Measurements from ENCODE around the gene ERG. TPM values are rescaled to one million over a fixed set of nuclear protein-coding genes. Genes with fewer than 3 reads are reported as not detected.

The ERG gene
- total RNA-seq, 1 experiment from 2014 or later, result not detected

GRCh38 chr21:38440746-38441145, 57.5 kb downstream of the ERG start:
- CTCF ChIA-PET, result interaction anchor here (0.5 kb wide), 1 partner anchor 720 kb away, joined by 3 read pairs; no protein-coding TSS in a partner anchor
- Mint-ChIP-seq H3K4me1 (ENCODE audit: low read depth, unreplicated experiment) (no peaks in the 10 kb centered on the region), H3K27me3 (ENCODE audit: unreplicated experiment) (peaks cover 37% of the 10 kb centered on the region), H3K9me3 (ENCODE audit: low read depth, unreplicated experiment) (no peaks in the 10 kb centered on the region), H3K4me3 (ENCODE audit: low read depth, unreplicated experiment) (no peak overlapping the region), H3K36me3 (ENCODE audit: insufficient read depth, unreplicated experiment) (no peaks in the 10 kb centered on the region), H3K27ac (ENCODE audit: unreplicated experiment) (no peak overlapping the region)
- TF ChIP-seq, protein P1, sequence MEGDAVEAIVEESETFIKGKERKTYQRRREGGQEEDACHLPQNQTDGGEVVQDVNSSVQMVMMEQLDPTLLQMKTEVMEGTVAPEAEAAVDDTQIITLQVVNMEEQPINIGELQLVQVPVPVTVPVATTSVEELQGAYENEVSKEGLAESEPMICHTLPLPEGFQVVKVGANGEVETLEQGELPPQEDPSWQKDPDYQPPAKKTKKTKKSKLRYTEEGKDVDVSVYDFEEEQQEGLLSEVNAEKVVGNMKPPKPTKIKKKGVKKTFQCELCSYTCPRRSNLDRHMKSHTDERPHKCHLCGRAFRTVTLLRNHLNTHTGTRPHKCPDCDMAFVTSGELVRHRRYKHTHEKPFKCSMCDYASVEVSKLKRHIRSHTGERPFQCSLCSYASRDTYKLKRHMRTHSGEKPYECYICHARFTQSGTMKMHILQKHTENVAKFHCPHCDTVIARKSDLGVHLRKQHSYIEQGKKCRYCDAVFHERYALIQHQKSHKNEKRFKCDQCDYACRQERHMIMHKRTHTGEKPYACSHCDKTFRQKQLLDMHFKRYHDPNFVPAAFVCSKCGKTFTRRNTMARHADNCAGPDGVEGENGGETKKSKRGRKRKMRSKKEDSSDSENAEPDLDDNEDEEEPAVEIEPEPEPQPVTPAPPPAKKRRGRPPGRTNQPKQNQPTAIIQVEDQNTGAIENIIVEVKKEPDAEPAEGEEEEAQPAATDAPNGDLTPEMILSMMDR (IDR thresholded peaks at IDR 0.05; ENCODE audit: unreplicated experiment), result no peak
- BruUV-seq (replicated peaks), result no TSS peak
- intact Hi-C loops (cut with micrococcal nuclease; ENCODE audit: unreplicated experiment), result no loop called here
- DNase-seq, result no peak

GRCh38 chr21:38439957-38440356, 58.3 kb downstream of the ERG start:
- TF ChIP-seq, protein P1 (IDR thresholded peaks at IDR 0.05; ENCODE audit: unreplicated experiment), result no peak
- H3K27ac Mint-ChIP-seq (ENCODE audit: unreplicated experiment), result no peak overlapping the region
- intact Hi-C loops (cut with micrococcal nuclease; ENCODE audit: unreplicated experiment), result no loop called here
- H3K9me3 Mint-ChIP-seq (ENCODE audit: low read depth, unreplicated experiment), result no peaks in the 10 kb centered on the region
- no peaks in the 10 kb centered on the region for H3K36me3 Mint-ChIP-seq (ENCODE audit: insufficient read depth, unreplicated experiment)
- CTCF ChIA-PET, result interaction anchor here (0.5 kb wide), 1 partner anchor 720 kb away, joined by 3 read pairs; no protein-coding TSS in a partner anchor
- no peak for DNase-seq
- BruUV-seq (replicated peaks), result no TSS peak
- H3K4me3 Mint-ChIP-seq (ENCODE audit: low read depth, unreplicated experiment), result no peak overlapping the region
- peaks cover 6% of the 10 kb centered on the region for H3K4me1 Mint-ChIP-seq (ENCODE audit: low read depth, unreplicated experiment)
- H3K27me3 Mint-ChIP-seq (ENCODE audit: unreplicated experiment), result peaks cover 32% of the 10 kb centered on the region

- H3K27me3 Mint-ChIP-seq (ENCODE audit: unreplicated experiment), result peaks cover 34% of the 10 kb centered on the region
- no peak for DNase-seq
- no TSS peak for BruUV-seq (replicated peaks)
- no peak overlapping the region for H3K27ac Mint-ChIP-seq (ENCODE audit: unreplicated experiment)
- CTCF ChIA-PET, result no interaction called here
- H3K9me3 Mint-ChIP-seq (ENCODE audit: low read depth, unreplicated experiment), result no peaks in the 10 kb centered on the region
- TF ChIP-seq, protein P1 (IDR thresholded peaks at IDR 0.05; ENCODE audit: unreplicated experiment), result no peak
- H3K4me1 Mint-ChIP-seq (ENCODE audit: low read depth, unreplicated experiment), result peaks cover 6% of the 10 kb centered on the region
- no peak overlapping the region for H3K4me3 Mint-ChIP-seq (ENCODE audit: low read depth, unreplicated experiment)
- intact Hi-C loops (cut with micrococcal nuclease; ENCODE audit: unreplicated experiment), result no loop called here
- no peaks in the 10 kb centered on the region for H3K36me3 Mint-ChIP-seq (ENCODE audit: insufficient read depth, unreplicated experiment)
These were observed 58.9 kb downstream of the ERG start for GRCh38 chr21:38439426-38439825.

DNA sequence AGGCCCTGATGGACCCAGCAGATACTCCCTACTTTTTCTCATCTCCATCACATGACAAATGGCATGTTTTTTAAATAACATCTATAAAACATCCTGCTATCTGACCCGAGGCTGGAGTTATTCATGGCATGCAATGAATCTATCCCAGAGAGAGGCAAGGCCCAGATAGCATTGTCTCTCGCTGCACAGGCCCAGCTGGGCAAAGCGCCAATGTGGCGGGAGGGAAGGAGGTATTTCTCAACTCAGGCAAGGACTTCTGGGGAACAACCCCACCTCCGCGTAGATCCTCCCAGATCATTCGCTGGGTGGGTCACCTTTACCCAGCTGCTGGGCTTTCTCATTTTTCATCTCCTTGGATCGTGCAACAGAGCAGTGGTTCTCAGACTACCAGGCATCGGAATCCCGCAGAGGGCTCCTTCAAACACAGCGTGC, 59.8 kb downstream of the ERG start:
- no TSS peak for BruUV-seq (replicated peaks)
- intact Hi-C loops (cut with micrococcal nuclease; ENCODE audit: unreplicated experiment), result no loop called here
- Mint-ChIP-seq H3K9me3 (ENCODE audit: low read depth, unreplicated experiment) (no peaks in the 10 kb centered on the region), H3K4me1 (ENCODE audit: low read depth, unreplicated experiment) (peaks cover 6% of the 10 kb centered on the region), H3K27ac (ENCODE audit: unreplicated experiment) (no peak overlapping the region), H3K4me3 (ENCODE audit: low read depth, unreplicated experiment) (no peak overlapping the region), H3K36me3 (ENCODE audit: insufficient read depth, unreplicated experiment) (no peaks in the 10 kb centered on the region), H3K27me3 (ENCODE audit: unreplicated experiment) (peaks cover 44% of the 10 kb centered on the region)
- TF ChIP-seq, protein P1 (IDR thresholded peaks at IDR 0.05; ENCODE audit: unreplicated experiment), result no peak
- CTCF ChIA-PET, result no interaction called here
- DNase-seq, result peak; percentile 6

All from Calu3 (cell line).